ENCODE data around the gene TTC8. TPM values are rescaled to one million over a fixed set of nuclear protein-coding genes. Genes with fewer than 3 reads are reported as not detected.
"Not testable (repeated sequence)": the region's sequence is repeated elsewhere in the genome, so short reads cannot be mapped to it uniquely, and the experiment has no call there.

TTC8 gene
- total RNA-seq, 4 donors from 2014 or later, result 11.3 to 31.9 (median 19.6) TPM

DNA sequence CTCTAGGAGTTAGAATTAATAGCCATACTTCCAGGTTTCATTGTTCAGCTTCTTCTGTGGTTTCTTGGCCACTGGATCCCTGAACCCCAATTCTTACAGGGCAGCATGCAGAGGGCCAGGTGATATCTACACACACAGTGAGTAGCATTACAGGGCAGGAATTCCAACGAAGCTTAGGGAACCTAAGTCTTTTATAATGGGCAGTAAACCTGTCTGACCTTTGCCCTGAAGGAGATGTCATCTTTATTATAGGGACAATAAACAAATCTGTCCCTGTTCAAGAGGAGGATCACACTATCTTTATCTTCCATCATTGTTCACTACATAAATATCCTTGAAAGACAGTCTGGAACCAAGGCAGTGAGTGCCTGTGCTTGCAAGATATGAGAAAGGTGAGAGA is 20.0 kb upstream of the TTC8 start:
- DNase-seq (ENCODE audit: low spot score in 2 of 2), result no peak
- peaks cover 0 to 24% (median 2%) of the 10 kb centered on the region in 4 donors for H3K9me3 ChIP-seq
- no peaks in the 10 kb centered on the region for H3K36me3 ChIP-seq
- no peaks in the 10 kb centered on the region for H3K4me1 ChIP-seq
- no peak for TF ChIP-seq POLR2A (IDR thresholded peaks at IDR 0.05)
- no peak for TF ChIP-seq EP300 (IDR thresholded peaks at IDR 0.05)
- TF ChIP-seq, protein P1, sequence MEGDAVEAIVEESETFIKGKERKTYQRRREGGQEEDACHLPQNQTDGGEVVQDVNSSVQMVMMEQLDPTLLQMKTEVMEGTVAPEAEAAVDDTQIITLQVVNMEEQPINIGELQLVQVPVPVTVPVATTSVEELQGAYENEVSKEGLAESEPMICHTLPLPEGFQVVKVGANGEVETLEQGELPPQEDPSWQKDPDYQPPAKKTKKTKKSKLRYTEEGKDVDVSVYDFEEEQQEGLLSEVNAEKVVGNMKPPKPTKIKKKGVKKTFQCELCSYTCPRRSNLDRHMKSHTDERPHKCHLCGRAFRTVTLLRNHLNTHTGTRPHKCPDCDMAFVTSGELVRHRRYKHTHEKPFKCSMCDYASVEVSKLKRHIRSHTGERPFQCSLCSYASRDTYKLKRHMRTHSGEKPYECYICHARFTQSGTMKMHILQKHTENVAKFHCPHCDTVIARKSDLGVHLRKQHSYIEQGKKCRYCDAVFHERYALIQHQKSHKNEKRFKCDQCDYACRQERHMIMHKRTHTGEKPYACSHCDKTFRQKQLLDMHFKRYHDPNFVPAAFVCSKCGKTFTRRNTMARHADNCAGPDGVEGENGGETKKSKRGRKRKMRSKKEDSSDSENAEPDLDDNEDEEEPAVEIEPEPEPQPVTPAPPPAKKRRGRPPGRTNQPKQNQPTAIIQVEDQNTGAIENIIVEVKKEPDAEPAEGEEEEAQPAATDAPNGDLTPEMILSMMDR (IDR thresholded peaks at IDR 0.05), result no peak
- H3K4me3 ChIP-seq, result no peak overlapping the region
- no peaks in the 10 kb centered on the region for H3K27me3 ChIP-seq
- no peak overlapping the region for H3K27ac ChIP-seq
- WGBS, 2 donors, result 4 to 11% methylated on average over 1 of the region's 1 CpG

DNA sequence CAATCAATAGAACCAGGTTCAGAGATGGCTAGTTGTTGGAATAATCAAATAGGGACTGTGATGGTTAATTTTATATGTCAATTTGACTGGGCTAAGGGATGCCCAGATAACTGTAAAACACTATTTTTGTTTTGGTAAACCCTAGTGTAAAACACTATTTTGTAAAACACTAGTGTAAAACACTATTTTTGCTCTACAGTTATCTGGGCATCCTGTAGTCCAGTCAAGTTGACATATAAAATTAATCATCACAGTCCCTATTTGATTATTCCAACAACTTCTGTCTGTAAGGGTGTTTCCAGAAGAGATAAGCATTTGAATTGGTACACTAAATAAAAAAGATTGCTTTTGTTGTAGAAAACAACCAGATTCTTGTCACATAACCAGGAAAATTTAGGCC is 16.1 kb upstream of the TTC8 start:
- DNase-seq (ENCODE audit: low spot score in 2 of 2), result no peak
- H3K27me3 ChIP-seq, result no peaks in the 10 kb centered on the region
- TF ChIP-seq EP300 (IDR thresholded peaks at IDR 0.05) (no peak), POLR2A (IDR thresholded peaks at IDR 0.05) (no peak)
- TF ChIP-seq, protein P1 (IDR thresholded peaks at IDR 0.05), result no peak
- H3K36me3 ChIP-seq, result no peaks in the 10 kb centered on the region
- no peak overlapping the region for H3K4me3 ChIP-seq
- H3K27ac ChIP-seq, result no peak overlapping the region
- H3K9me3 ChIP-seq, result peaks cover 0 to 23% (median 2%) of the 10 kb centered on the region in 4 donors
- no peaks in the 10 kb centered on the region for H3K4me1 ChIP-seq

DNA sequence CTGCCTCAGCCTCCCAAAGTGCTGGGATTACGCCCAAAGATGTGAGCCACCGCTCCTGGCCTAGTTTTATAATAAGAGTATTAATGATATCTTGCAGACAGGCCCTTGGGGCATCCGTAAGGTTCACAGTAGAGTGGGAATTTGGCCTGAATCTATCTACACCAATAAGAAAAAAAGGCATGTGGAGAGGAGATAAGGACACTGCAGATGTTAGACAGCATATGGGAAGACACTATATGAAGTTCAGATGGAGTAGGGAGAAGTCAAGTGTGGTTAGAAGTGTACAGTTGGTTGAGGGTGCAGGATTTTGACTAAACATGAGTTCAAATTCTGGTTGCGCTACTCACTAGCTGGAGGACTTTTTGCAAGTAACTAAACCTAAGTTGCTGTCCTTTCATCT is 8.5 kb upstream of the TTC8 start:
- TF ChIP-seq POLR2A (IDR thresholded peaks at IDR 0.05) (no peak), EP300 (IDR thresholded peaks at IDR 0.05) (no peak)
- TF ChIP-seq, protein P1 (IDR thresholded peaks at IDR 0.05), result no peak
- H3K9me3 ChIP-seq, result no peaks in the 10 kb centered on the region
- H3K4me1 ChIP-seq, result no peaks in the 10 kb centered on the region
- H3K4me3 ChIP-seq, result no peak overlapping the region
- 91 to 94% methylated on average over 4 of the region's 4 CpGs for WGBS, 2 donors
- no peak for DNase-seq (ENCODE audit: low spot score in 2 of 2)
- no peak overlapping the region for H3K27ac ChIP-seq
- no peaks in the 10 kb centered on the region for H3K36me3 ChIP-seq
- no peaks in the 10 kb centered on the region for H3K27me3 ChIP-seq

DNA sequence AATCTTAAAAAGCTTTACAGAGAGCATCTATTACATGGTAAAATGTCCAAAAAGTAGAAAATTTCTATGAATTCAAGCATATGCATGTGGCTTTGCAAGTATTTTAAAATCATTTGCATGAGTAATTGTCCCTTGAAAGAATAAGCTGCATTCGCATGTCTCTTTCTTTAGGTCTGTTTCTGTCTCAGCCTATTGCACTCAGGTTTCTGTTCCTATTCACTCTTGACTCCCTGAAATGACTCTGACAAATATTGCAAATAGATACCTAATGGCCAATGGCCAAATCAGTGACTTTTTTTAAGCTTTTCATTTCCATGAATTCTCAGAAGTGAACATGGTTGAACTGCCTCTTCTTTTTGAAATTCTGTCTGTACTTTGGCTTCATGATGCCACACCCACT is 6.4 kb upstream of the TTC8 start:
- Histone ChIP-seq H3K9me3 (no peaks in the 10 kb centered on the region), H3K27ac (no peak overlapping the region), H3K4me1 (no peaks in the 10 kb centered on the region), H3K27me3 (no peaks in the 10 kb centered on the region), H3K4me3 (no peak overlapping the region), H3K36me3 (no peaks in the 10 kb centered on the region)
- DNase-seq (ENCODE audit: low spot score in 2 of 2), result no peak
- no peak for TF ChIP-seq EP300 (IDR thresholded peaks at IDR 0.05)
- TF ChIP-seq, protein P1 (IDR thresholded peaks at IDR 0.05), result no peak
- no peak for TF ChIP-seq POLR2A (IDR thresholded peaks at IDR 0.05)
- 88 to 91% methylated on average over 1 of the region's 1 CpG for WGBS, 2 donors

DNA sequence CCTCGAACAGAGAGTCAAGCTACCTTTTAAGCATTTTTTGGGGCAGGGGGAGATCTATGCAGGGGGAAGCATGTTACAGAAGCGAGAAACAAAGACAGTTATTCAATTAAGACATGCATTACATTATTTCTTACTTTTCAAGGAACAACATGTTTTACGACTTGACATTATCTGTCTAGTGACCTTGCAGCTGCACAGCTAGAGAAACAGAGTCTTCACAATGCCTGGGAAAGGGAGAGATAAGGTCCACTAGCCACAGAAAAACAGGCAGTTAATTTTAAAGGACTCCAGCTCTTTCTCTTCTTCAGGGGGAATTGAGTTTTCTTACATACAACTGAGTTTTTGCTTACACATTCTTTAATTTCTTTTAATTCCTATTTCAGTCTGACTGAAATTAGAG is 4.8 kb upstream of the TTC8 start:
- WGBS, 2 donors, result 43 to 52% methylated on average over 3 of the region's 3 CpGs

DNA sequence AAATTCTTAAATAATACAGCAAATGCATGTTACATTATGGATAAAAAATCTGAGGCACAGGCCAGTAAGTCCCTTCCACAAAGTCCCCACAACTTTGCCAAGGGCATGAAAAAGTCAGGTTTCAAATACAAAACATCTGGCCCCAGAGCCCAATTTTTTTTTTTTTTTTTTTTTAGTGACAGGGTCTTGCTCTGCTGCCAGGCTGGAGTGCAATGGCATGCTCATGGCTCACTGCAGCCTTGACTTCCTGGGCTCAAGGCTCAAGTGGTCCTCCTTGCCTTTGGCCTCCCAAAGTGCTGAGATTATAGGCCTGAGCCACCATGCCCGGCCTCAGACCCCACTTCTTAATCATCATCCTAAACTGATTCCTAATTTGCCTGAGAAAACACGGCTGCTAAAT is 3.1 kb upstream of the TTC8 start:
- no peaks in the 10 kb centered on the region for H3K9me3 ChIP-seq
- H3K27ac ChIP-seq, result no peak overlapping the region
- no peaks in the 10 kb centered on the region for H3K27me3 ChIP-seq
- no peak for DNase-seq (ENCODE audit: low spot score in 2 of 2)
- TF ChIP-seq POLR2A (IDR thresholded peaks at IDR 0.05) (no peak), EP300 (IDR thresholded peaks at IDR 0.05) (no peak)
- TF ChIP-seq, protein P1 (IDR thresholded peaks at IDR 0.05), result no peak
- no peaks in the 10 kb centered on the region for H3K36me3 ChIP-seq
- WGBS, 2 donors, result 86 to 88% methylated on average over 2 of the region's 2 CpGs
- no peak overlapping the region for H3K4me3 ChIP-seq
- H3K4me1 ChIP-seq, result peaks cover 0 to 13% (median 3%) of the 10 kb centered on the region in 4 donors

More for the DNA sequence above, 4.8 kb upstream of the TTC8 start:
- not testable (repeated sequence) for H3K4me3 ChIP-seq; H3K9me3 ChIP-seq; H3K27ac ChIP-seq; H3K4me1 ChIP-seq; H3K36me3 ChIP-seq; DNase-seq (ENCODE audit: low spot score in 2 of 2); H3K27me3 ChIP-seq
